ENCODE measurements around the gene GNG7.

The GNG7 gene

GRCh38 chr19:2631213-2631821 lies 71.2 kb downstream of the GNG7 start:
- no peak for DNase-seq (ENCODE audit: extremely low spot score)
- CTCF ChIA-PET: no interaction called here

GRCh38 chr19:2630352-2631001 lies 72.0 kb downstream of the GNG7 start:
- no peak for DNase-seq (ENCODE audit: extremely low spot score)
- TF ChIP-seq FOXK2 (IDR thresholded peaks at IDR 0.05) (no peak), FOXM1 (IDR thresholded peaks at IDR 0.05; ENCODE audit: borderline replicate concordance) (no peak), LEF1 (IDR thresholded peaks at IDR 0.05; ENCODE audit: borderline replicate concordance) (no peak), TARDBP (IDR thresholded peaks at IDR 0.05) (no peak), ARNT (IDR thresholded peaks at IDR 0.05) (no peak), NFRKB (IDR thresholded peaks at IDR 0.05) (no peak), CTBP1 (IDR thresholded peaks at IDR 0.05; ENCODE audit: borderline replicate concordance) (no peak), BHLHE40 (IDR thresholded peaks at IDR 0.05; ENCODE audit: borderline replicate concordance) (no peak), SP1 (IDR thresholded peaks at IDR 0.05) (no peak), ELF4 (IDR thresholded peaks at IDR 0.05) (no peak), HDGF (IDR thresholded peaks at IDR 0.05; ENCODE audit: borderline replicate concordance) (no peak), ZNF384 (IDR thresholded peaks at IDR 0.05) (no peak), FOXA1 (IDR thresholded peaks at IDR 0.05) (no peak), PKNOX1 (IDR thresholded peaks at IDR 0.05) (no peak), SUZ12 (IDR thresholded peaks at IDR 0.05) (no peak), L3MBTL2 (conservative IDR thresholded peaks at IDR 0.05) (no peak)
- ChIA-PET CTCF (no interaction called here), POLR2A (no interaction called here)

More at GRCh38 chr19:2631213-2631821, 71.2 kb downstream of the GNG7 start:
- POLR2A ChIA-PET: no interaction called here
- TF ChIP-seq FOXM1 (IDR thresholded peaks at IDR 0.05; ENCODE audit: borderline replicate concordance): no peak
- TF ChIP-seq FOXK2 (IDR thresholded peaks at IDR 0.05): no peak
- no peak for TF ChIP-seq HDGF (IDR thresholded peaks at IDR 0.05; ENCODE audit: borderline replicate concordance)
- no peak for TF ChIP-seq L3MBTL2 (conservative IDR thresholded peaks at IDR 0.05)
- no peak for TF ChIP-seq SUZ12 (IDR thresholded peaks at IDR 0.05)
- TF ChIP-seq TARDBP (IDR thresholded peaks at IDR 0.05): no peak
- TF ChIP-seq CTBP1 (IDR thresholded peaks at IDR 0.05; ENCODE audit: borderline replicate concordance): no peak
- TF ChIP-seq LEF1 (IDR thresholded peaks at IDR 0.05; ENCODE audit: borderline replicate concordance): no peak
- TF ChIP-seq ARNT (IDR thresholded peaks at IDR 0.05): no peak
- TF ChIP-seq ELF4 (IDR thresholded peaks at IDR 0.05): no peak; the same call in 1 of the 2 replicates
- no peak for TF ChIP-seq NFRKB (IDR thresholded peaks at IDR 0.05)
- TF ChIP-seq ZNF384 (IDR thresholded peaks at IDR 0.05): no peak
- TF ChIP-seq PKNOX1 (IDR thresholded peaks at IDR 0.05): no peak
- no peak for TF ChIP-seq FOXA1 (IDR thresholded peaks at IDR 0.05)
- TF ChIP-seq SP1 (IDR thresholded peaks at IDR 0.05): no peak
- no peak for TF ChIP-seq BHLHE40 (IDR thresholded peaks at IDR 0.05; ENCODE audit: borderline replicate concordance)

DNA sequence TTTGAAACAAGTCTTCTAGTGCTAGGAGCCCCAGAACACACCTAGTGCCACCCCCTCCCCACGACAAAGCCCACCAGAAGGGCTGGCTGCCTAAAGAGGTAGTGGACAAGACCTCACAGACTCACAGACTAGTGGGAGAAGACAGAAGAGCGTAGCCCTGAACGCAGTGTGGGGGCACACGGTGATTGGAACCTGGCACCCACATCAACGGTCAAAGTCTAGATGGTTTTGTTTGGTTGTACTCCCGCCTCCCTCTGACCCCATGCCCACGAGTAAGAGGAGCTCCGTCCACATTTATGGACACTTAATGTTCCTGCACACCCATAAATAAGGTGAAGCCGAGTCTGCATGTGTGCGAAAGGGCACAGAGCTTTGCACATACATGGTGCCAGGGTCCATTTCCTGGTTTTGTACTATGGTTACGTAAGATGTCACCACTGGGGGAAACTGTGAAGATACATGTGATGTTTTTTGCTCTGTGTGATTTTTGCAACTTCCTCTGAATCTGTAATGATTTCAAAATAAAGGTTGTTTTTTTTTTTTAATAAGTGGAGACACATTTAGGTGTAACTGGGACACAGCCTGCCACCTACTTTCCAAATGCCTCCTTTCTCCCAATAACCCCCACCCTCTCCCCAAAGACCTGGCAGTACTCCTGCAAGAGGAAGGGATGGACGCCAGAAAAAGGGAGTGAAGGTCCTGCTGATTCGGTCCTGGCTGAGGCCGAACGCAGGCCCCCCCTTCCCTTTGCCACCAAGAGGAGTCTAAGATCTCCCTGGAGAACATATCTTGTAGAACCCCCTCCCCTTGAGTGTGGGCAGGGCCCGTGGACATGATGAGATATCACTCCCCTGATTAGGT lies 72.8 kb downstream of the GNG7 start:
- CTCF ChIA-PET: no interaction called here
- DNase-seq (ENCODE audit: extremely low spot score): no peak
- no peak for TF ChIP-seq ELF4 (IDR thresholded peaks at IDR 0.05)
- no peak for TF ChIP-seq PKNOX1 (IDR thresholded peaks at IDR 0.05)
- TF ChIP-seq SUZ12 (IDR thresholded peaks at IDR 0.05): no peak
- no peak for TF ChIP-seq L3MBTL2 (conservative IDR thresholded peaks at IDR 0.05)
- TF ChIP-seq FOXM1 (IDR thresholded peaks at IDR 0.05; ENCODE audit: borderline replicate concordance): no peak
- no peak for TF ChIP-seq HDGF (IDR thresholded peaks at IDR 0.05; ENCODE audit: borderline replicate concordance)
- TF ChIP-seq ARNT (IDR thresholded peaks at IDR 0.05): no peak
- no peak for TF ChIP-seq BHLHE40 (IDR thresholded peaks at IDR 0.05; ENCODE audit: borderline replicate concordance)
- TF ChIP-seq ZNF384 (IDR thresholded peaks at IDR 0.05): no peak
- no peak for TF ChIP-seq CTBP1 (IDR thresholded peaks at IDR 0.05; ENCODE audit: borderline replicate concordance)
- no peak for TF ChIP-seq SP1 (IDR thresholded peaks at IDR 0.05)
- POLR2A ChIA-PET: interaction anchor here (3.0 kb wide), 1 partner anchor 154 kb away, joined by 17 read pairs; the partner anchor contains the start of gene GADD45B

- TF ChIP-seq FOXK2 (IDR thresholded peaks at IDR 0.05) (no peak), LEF1 (IDR thresholded peaks at IDR 0.05; ENCODE audit: borderline replicate concordance) (no peak), CTBP1 (IDR thresholded peaks at IDR 0.05; ENCODE audit: borderline replicate concordance) (no peak), TARDBP (IDR thresholded peaks at IDR 0.05) (no peak), ZNF384 (IDR thresholded peaks at IDR 0.05) (no peak), NFRKB (IDR thresholded peaks at IDR 0.05) (no peak), FOXA1 (IDR thresholded peaks at IDR 0.05) (no peak), ARNT (IDR thresholded peaks at IDR 0.05) (no peak), HDGF (IDR thresholded peaks at IDR 0.05; ENCODE audit: borderline replicate concordance) (no peak), PKNOX1 (IDR thresholded peaks at IDR 0.05) (no peak), ELF4 (IDR thresholded peaks at IDR 0.05) (no peak), SP1 (IDR thresholded peaks at IDR 0.05) (no peak), L3MBTL2 (conservative IDR thresholded peaks at IDR 0.05) (no peak), BHLHE40 (IDR thresholded peaks at IDR 0.05; ENCODE audit: borderline replicate concordance) (no peak), FOXM1 (IDR thresholded peaks at IDR 0.05; ENCODE audit: borderline replicate concordance) (no peak), SUZ12 (IDR thresholded peaks at IDR 0.05) (no peak)
- ChIA-PET POLR2A (interaction anchor here (3.0 kb wide), 1 partner anchor 152 kb away, joined by 17 read pairs; the partner anchor contains the start of gene GADD45B), CTCF (interaction anchor here (0.9 to 1.2 kb wide), 2 partner anchors 8 to 18 kb away, joined by 3 to 6 read pairs; no protein-coding TSS in a partner anchor)
- DNase-seq (ENCODE audit: extremely low spot score): no peak
Measured at GRCh38 chr19:2628597-2628996, 73.9 kb downstream of the GNG7 start.
